ENCODE measurements around the gene ZBTB46.

The ZBTB46 gene

DNA sequence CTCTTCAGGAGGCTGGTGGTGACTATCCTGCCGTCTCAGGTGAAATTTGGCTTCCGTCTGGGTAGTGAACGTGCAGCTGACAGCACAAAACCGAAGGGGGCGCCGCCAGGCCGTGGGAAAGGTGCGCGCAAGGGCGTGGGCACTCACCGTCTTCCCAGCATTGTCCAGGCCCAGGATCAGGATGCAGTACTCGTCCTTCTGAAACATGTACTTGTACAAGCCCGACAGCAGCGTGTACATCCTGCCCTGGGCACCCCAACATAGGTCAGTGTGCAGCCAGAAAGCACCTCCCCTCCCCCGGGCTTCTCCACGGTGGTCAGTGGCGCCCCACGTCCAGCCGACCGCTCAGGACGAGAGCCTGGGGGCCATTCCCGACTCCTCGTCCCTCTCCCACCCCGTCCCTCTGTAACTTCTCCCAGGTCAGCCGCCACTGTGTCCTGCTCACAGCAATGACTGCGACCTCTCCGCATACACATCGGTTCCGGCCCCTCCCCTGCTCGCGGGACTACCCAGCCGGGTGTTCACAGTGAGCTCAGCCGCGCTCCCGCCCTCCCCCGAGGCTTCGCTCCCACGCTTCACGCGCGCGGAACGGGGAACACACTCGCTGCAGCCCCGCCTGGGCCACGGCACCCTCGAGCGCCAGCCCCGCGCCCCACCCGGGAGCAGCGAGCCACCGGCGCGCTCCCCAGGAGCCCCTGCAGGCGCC, 124.1 kb downstream of the ZBTB46 start:
- H3K27ac ChIP-seq: peak overlapping the region; percentile 98
- TF ChIP-seq ZFX (IDR thresholded peaks at IDR 0.05): no peak
- TF ChIP-seq, protein P1, sequence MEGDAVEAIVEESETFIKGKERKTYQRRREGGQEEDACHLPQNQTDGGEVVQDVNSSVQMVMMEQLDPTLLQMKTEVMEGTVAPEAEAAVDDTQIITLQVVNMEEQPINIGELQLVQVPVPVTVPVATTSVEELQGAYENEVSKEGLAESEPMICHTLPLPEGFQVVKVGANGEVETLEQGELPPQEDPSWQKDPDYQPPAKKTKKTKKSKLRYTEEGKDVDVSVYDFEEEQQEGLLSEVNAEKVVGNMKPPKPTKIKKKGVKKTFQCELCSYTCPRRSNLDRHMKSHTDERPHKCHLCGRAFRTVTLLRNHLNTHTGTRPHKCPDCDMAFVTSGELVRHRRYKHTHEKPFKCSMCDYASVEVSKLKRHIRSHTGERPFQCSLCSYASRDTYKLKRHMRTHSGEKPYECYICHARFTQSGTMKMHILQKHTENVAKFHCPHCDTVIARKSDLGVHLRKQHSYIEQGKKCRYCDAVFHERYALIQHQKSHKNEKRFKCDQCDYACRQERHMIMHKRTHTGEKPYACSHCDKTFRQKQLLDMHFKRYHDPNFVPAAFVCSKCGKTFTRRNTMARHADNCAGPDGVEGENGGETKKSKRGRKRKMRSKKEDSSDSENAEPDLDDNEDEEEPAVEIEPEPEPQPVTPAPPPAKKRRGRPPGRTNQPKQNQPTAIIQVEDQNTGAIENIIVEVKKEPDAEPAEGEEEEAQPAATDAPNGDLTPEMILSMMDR (conservative IDR thresholded peaks at IDR 0.05): no peak; the same call in 1 of the 2 replicates

DNA sequence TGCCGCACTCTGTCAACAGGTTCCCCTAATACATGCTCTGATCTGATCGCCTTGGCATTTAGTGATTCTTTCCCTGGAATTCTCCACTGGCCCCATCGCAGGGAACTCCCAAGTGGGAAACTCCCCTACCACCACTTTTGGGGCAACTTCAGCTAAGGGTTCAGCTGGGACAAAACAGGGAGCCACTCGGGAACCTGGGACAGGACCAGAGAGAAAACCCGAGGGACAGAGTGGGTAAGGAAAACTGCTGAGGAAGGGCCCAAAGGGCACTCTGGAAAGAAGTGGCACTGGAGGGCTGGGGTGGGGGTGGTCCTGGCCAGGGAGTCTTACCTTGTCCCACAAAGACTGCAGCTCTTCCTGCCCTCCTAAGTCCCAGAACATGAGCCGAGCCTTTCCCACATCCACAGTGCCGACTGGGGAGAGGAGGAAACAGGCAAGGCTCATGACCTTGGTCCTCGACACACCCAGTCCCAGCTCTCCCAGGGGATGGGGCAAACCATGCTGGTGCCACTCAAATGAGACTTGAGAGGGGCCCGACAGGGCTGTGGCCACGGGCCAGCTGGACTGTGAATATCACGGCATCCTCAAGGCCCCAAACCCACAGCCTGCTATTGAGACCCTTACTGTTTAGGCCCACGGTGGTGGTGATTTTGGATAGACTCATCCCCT, 124.9 kb downstream of the ZBTB46 start:
- TF ChIP-seq, protein P1 (conservative IDR thresholded peaks at IDR 0.05): no peak
- TF ChIP-seq ZFX (IDR thresholded peaks at IDR 0.05): no peak
- peak overlapping the region; percentile 98 for H3K27ac ChIP-seq

DNA sequence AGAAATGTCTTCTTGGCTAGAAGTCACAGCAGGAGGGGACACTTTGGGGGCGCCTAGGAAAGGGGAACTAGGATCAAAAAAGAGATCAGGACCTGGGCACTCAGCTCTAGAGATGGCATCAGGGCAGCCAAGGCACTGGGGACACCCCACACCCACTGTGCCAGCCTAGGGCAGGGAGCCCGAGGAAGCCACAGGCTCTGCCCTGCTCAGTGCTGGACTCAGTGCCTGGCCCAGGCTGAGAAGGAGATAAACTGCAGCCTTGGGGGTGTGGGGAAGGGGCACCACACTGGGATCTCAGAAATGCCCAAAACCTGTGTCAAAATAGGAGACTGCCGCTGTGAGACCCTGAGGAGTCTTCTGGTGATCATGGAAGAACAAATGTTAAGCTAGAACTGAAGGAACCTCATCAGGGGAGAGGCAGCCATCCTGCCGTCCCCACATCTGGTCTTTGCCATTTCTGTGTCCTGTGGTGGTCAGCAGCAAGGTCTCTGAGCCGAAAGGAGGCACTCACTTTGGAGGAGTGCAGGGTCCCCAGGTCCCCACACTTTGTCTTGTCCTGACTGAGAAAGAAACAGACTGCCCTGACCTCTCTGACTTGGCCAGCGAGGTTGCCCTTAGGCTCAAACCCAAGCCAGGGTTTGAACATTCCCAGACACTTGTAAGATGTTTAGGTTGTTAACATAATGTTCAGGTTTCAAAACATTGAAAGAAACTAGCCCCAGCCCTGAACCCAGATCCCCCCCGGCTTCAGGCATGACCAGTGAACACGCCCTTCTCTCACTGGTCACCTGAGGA, 125.6 kb downstream of the ZBTB46 start:
- TF ChIP-seq, protein P1 (conservative IDR thresholded peaks at IDR 0.05): no peak
- no peak for TF ChIP-seq ZFX (IDR thresholded peaks at IDR 0.05)
- no peak overlapping the region for H3K27ac ChIP-seq

DNA sequence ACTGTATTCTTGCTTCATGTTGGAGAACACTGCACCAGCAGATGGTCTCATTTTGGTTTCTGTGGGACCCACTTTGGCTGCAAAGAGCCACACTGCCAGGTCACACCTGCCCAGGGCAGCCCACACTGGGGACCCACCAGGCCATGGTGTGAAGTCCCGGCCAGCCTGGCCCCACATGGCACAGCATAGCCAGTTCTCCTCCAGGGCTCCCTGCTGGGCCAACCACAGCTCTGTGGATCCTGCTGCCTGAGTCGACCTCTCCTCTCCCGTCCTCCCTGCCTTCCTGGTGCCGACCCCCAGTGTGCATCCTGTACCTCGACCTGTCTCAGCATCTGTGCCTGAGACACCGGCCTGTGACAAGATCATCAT, 126.3 kb downstream of the ZBTB46 start:
- no peak for TF ChIP-seq ZFX (IDR thresholded peaks at IDR 0.05)
- TF ChIP-seq, protein P1 (conservative IDR thresholded peaks at IDR 0.05): no peak
- no peak overlapping the region for H3K27ac ChIP-seq

DNA sequence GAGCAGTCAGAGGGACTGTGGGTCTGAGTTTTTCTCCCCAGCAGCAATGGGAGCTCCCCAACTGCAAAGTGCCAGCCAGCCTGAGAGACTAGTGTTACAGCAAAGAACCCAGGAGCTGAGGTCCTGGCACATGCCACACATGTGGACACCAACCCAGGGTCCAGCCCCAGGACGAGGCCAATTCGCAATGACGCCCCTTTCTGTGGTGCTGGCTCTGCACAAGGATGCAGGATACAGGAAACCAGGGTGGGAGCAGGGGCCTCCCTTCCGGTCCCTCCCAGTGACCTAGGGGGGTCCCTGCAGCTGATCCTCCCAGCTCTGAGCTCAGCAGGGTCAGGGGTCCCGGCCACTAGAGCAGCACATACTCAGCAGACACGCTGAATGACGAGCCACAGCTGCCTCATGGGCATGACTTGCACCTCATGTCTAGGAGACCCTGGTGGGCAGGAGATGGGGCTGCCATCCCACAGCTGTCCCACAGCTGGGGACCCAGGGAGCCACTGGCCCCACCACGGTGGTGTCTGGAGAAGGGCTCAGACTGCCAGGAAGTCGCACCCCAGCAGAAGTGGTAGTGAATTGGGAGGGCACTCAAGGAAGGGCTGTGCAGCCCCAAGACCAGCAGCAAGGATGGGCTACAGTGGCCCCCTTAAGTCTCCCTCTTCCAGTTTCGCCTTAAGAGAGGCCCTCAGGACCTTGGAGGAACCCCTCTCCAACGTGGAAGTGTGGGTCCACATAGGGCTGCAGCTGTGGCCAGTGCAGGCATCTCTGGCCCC, 126.9 kb downstream of the ZBTB46 start:
- TF ChIP-seq, protein P1 (conservative IDR thresholded peaks at IDR 0.05): no peak
- TF ChIP-seq ZFX (IDR thresholded peaks at IDR 0.05): no peak
- no peak overlapping the region for H3K27ac ChIP-seq

DNA sequence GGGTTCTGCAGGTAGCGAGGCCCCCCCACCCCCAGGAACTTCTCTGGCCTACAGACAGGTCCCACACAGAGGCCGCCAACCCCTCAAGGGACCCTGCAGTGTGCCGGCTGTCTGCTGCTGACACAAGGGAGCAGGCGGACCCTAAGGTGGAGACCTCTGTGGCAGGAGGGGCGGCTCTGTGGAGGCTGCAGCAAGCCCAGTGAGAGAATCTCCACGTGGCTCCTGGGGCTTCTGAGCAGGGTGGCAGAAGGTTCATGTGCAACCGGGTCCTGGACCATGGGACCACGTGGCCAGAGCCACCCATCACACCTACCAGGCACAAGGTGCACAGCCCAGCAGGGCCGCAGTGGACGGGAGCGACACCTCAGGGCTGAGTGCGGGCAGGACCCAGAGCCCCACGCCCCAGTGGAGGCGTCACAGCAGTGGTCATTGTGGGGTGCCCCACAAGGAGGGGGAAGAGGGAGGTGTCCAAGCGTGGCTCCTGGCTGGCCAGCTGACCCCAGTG, 127.5 kb downstream of the ZBTB46 start:
- TF ChIP-seq, protein P1 (conservative IDR thresholded peaks at IDR 0.05): no peak
- no peak for TF ChIP-seq ZFX (IDR thresholded peaks at IDR 0.05)
- H3K27ac ChIP-seq: no peak overlapping the region

Measured in C4-2B (cell line).